Measurements from ENCODE around the gene PAK5. TPM values are rescaled to one million over a fixed set of nuclear protein-coding genes. Genes with fewer than 3 reads are reported as not detected.

PAK5 gene
- polyA plus RNA-seq, 1 of the 3 experiments (the other 2 are of a cell fraction): 0.03 TPM

DNA sequence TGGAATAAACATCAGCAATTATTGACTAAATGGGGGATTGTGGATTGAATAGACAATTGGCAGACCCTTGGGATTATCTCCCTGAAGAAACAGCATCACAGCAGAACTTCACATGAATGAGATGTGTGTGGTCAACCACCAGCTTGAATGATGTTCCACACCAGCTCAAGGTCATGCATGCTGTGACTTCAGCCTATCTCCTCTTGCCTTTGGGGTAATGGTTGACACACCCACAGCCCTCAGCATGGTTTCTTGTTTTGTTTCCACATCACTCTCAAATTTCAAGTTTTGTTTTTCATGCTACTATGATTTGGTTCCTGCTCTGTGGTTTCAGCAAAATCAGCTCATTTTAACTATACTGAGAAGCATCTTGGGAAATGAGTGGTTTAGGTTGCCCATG lies 94.3 kb downstream of the PAK5 start:
- ChIA-PET CTCF (interaction anchor here (1.2 to 1.4 kb wide), 2 partner anchors 11 to 127 kb away, joined by 3 read pairs; no protein-coding TSS in a partner anchor), POLR2A (no interaction called here)

DNA sequence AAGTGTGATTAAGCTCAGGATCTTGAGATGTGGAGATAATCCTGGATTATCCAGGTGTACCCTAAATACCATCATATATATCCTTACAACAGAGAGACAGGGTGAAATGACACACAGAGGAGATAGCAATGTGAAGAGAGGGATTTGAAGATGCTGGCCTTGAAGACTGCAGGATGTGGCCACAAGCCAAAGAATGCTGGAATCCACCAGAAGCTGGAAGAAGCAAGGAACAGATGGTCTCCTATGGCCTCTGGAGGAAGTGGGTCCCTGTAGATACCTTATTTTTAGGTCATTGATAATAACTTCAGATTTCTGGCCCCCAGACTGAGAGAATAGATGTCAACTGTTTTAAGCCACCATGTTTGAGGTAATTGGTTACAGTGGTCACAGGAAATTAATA lies 95.0 kb downstream of the PAK5 start:
- no peaks in the 10 kb centered on the region for H3F3A ChIP-seq (replicated peaks; ENCODE audit: insufficient read depth)
- H3K27me3 ChIP-seq (ENCODE audit: insufficient read depth): no peaks in the 10 kb centered on the region
- DNase-seq: no peak
- POLR2A ChIA-PET: no interaction called here
- no peaks in the 10 kb centered on the region for H3K79me2 ChIP-seq (ENCODE audit: insufficient read depth)
- no peak overlapping the region for H3K9ac ChIP-seq
- no peaks in the 10 kb centered on the region for H3K36me3 ChIP-seq (replicated peaks in 1 of 2; ENCODE audit: control insufficient read depth in 1 of 2, insufficient read depth in 2 of 2, low read length in 1 of 2)
- H3K4me3 ChIP-seq (ENCODE audit: low read depth in 2 of 2, low read length in 1 of 2): no peak overlapping the region
- no peaks in the 10 kb centered on the region for H3K4me1 ChIP-seq (ENCODE audit: control insufficient read depth in 1 of 2, insufficient read depth in 2 of 2, low read depth in 1 of 2, low read length in 1 of 2)
- no peak overlapping the region for H3K27ac ChIP-seq (ENCODE audit: low read depth in 2 of 2, low read length in 1 of 2)
- no peak overlapping the region for H2AFZ ChIP-seq (ENCODE audit: low read depth)
- CTCF ChIA-PET: interaction anchor here (1.2 to 1.4 kb wide), 2 partner anchors 10 to 127 kb away, joined by 3 read pairs; no protein-coding TSS in a partner anchor
- TF ChIP-seq, protein P1, sequence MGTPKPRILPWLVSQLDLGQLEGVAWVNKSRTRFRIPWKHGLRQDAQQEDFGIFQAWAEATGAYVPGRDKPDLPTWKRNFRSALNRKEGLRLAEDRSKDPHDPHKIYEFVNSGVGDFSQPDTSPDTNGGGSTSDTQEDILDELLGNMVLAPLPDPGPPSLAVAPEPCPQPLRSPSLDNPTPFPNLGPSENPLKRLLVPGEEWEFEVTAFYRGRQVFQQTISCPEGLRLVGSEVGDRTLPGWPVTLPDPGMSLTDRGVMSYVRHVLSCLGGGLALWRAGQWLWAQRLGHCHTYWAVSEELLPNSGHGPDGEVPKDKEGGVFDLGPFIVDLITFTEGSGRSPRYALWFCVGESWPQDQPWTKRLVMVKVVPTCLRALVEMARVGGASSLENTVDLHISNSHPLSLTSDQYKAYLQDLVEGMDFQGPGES (IDR thresholded peaks at IDR 0.05; ENCODE audit: low read depth, low read length): no peak
- TF ChIP-seq FOXM1 (IDR thresholded peaks at IDR 0.05; ENCODE audit: low read depth): no peak
- no peak for TF ChIP-seq TEAD4 (IDR thresholded peaks at IDR 0.05; ENCODE audit: borderline replicate concordance, insufficient read depth)
- TF ChIP-seq TAF1 (IDR thresholded peaks at IDR 0.05; ENCODE audit: borderline replicate concordance, low read depth, low read length): no peak
- TF ChIP-seq FOSL2 (IDR thresholded peaks at IDR 0.05; ENCODE audit: borderline replicate concordance, low read depth): no peak
- TF ChIP-seq JUND (IDR thresholded peaks at IDR 0.05): no peak
- no peak for TF ChIP-seq SMC3 (IDR thresholded peaks at IDR 0.05; ENCODE audit: low read depth, low read length)
- no peak for TF ChIP-seq RXRA (IDR thresholded peaks at IDR 0.05; ENCODE audit: borderline replicate concordance, low read depth)
- no peak for TF ChIP-seq TCF12 (IDR thresholded peaks at IDR 0.05)
- TF ChIP-seq, protein P2, sequence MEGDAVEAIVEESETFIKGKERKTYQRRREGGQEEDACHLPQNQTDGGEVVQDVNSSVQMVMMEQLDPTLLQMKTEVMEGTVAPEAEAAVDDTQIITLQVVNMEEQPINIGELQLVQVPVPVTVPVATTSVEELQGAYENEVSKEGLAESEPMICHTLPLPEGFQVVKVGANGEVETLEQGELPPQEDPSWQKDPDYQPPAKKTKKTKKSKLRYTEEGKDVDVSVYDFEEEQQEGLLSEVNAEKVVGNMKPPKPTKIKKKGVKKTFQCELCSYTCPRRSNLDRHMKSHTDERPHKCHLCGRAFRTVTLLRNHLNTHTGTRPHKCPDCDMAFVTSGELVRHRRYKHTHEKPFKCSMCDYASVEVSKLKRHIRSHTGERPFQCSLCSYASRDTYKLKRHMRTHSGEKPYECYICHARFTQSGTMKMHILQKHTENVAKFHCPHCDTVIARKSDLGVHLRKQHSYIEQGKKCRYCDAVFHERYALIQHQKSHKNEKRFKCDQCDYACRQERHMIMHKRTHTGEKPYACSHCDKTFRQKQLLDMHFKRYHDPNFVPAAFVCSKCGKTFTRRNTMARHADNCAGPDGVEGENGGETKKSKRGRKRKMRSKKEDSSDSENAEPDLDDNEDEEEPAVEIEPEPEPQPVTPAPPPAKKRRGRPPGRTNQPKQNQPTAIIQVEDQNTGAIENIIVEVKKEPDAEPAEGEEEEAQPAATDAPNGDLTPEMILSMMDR (IDR thresholded peaks at IDR 0.05): no peak
- TF ChIP-seq, protein P3, sequence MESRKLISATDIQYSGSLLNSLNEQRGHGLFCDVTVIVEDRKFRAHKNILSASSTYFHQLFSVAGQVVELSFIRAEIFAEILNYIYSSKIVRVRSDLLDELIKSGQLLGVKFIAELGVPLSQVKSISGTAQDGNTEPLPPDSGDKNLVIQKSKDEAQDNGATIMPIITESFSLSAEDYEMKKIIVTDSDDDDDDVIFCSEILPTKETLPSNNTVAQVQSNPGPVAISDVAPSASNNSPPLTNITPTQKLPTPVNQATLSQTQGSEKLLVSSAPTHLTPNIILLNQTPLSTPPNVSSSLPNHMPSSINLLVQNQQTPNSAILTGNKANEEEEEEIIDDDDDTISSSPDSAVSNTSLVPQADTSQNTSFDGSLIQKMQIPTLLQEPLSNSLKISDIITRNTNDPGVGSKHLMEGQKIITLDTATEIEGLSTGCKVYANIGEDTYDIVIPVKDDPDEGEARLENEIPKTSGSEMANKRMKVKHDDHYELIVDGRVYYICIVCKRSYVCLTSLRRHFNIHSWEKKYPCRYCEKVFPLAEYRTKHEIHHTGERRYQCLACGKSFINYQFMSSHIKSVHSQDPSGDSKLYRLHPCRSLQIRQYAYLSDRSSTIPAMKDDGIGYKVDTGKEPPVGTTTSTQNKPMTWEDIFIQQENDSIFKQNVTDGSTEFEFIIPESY (IDR thresholded peaks at IDR 0.05; ENCODE audit: borderline replicate concordance, low read depth): no peak
- H3K4me2 ChIP-seq: no peak overlapping the region
- no peaks in the 10 kb centered on the region for H4K20me1 ChIP-seq (ENCODE audit: insufficient read depth)
- H3K9me3 ChIP-seq: no peaks in the 10 kb centered on the region
- no peaks in the 10 kb centered on the region for H3K9me2 ChIP-seq

More for the DNA sequence above, 94.3 kb downstream of the PAK5 start:
- no peaks in the 10 kb centered on the region for H3K27me3 ChIP-seq (ENCODE audit: insufficient read depth)
- no peaks in the 10 kb centered on the region for H3K79me2 ChIP-seq (ENCODE audit: insufficient read depth)
- H2AFZ ChIP-seq (ENCODE audit: low read depth): no peak overlapping the region
- no peak for DNase-seq
- H3K4me1 ChIP-seq (ENCODE audit: control insufficient read depth in 1 of 2, insufficient read depth in 2 of 2, low read depth in 1 of 2, low read length in 1 of 2): no peaks in the 10 kb centered on the region
- H3K36me3 ChIP-seq (replicated peaks in 1 of 2; ENCODE audit: control insufficient read depth in 1 of 2, insufficient read depth in 2 of 2, low read length in 1 of 2): no peaks in the 10 kb centered on the region
- H3K9ac ChIP-seq: no peak overlapping the region
- no peaks in the 10 kb centered on the region for H3K9me3 ChIP-seq
- H3K4me2 ChIP-seq: no peak overlapping the region
- TF ChIP-seq SMC3 (IDR thresholded peaks at IDR 0.05; ENCODE audit: low read depth, low read length) (no peak), EP300 (IDR thresholded peaks at IDR 0.05; ENCODE audit: borderline replicate concordance in 1 of 2, low read depth in 1 of 2, low read length in 1 of 2) (no peak), FOXM1 (IDR thresholded peaks at IDR 0.05; ENCODE audit: low read depth) (no peak)
- TF ChIP-seq, protein P2 (IDR thresholded peaks at IDR 0.05): no peak
- no peaks in the 10 kb centered on the region for H3F3A ChIP-seq (replicated peaks; ENCODE audit: insufficient read depth)
- no peaks in the 10 kb centered on the region for H3K9me2 ChIP-seq
- no peaks in the 10 kb centered on the region for H4K20me1 ChIP-seq (ENCODE audit: insufficient read depth)
- H3K4me3 ChIP-seq (ENCODE audit: low read depth in 2 of 2, low read length in 1 of 2): no peak overlapping the region
- H3K27ac ChIP-seq (ENCODE audit: low read depth in 2 of 2, low read length in 1 of 2): no peak overlapping the region

Data from SK-N-SH (cell line).